K562 (cell line): ENCODE results near the gene BAG5. TPM values are rescaled to one million over a fixed set of nuclear protein-coding genes. Genes with fewer than 3 reads are reported as not detected.

ENCODE experiments used
- ATAC-seq: fragments of 200-7000 bp; cut with Tn5 transposase; 3 replicates; pipeline ENCODE4 v1.9.1; 2020; ENCODE audit warnings: moderate library complexity
- BruUV-seq: library from RNA; stranded (reverse); fragments of 400-500 nt; replicated peaks from 2 replicates; lab custom pipeline; 2021; lab: Mats Ljungman, UMichigan
- CTCF ChIA-PET: fragments of 300-600 bp; formaldehyde crosslinking; extraction: SDS; loops from one replicate; lab custom pipeline; 2021; ENCODE audit warnings: low intra/inter-chr PET ratio; lab: Yijun Ruan, JAX
- POLR2A ChIA-PET: fragments of 300-600, 350-650 bp; sonication (Branson Sonifier 250); formaldehyde crosslinking; extraction: SDS; loops from one replicate; lab custom pipeline; 2021; ENCODE audit warnings: antibody characterized with exemption, inconsistent platforms; lab: Yijun Ruan, JAX
- DNase-seq, 4 experiments: peaks; one replicate each; pipeline versions ENCODE4 v3.0.0 to v3.0.0-alpha.2; 2011 to 2018; ENCODE audit warnings: low spot score in 3 of 4, mixed read lengths in 3 of 4; ENCODE audit errors: extremely low read depth in 1 of 4
- FAIRE-seq: peaks from 2 replicates; lab custom pipeline; 2011; peaks lifted over from hg19 to GRCh38; lab: Jason Lieb, UNC
- H2AFZ ChIP-seq: 2 replicates; pipeline ENCODE4 v1.6.0; 2011; ENCODE audit warnings: low read depth, low read length, control low read depth, inconsistent platforms
- H3K27ac ChIP-seq: fragments of 200-600 bp; 3 replicates; pipeline ENCODE4 v1.8.0; 2011; ENCODE audit warnings: low read depth, mild to moderate bottlenecking, control low read depth, inconsistent platforms, low read length, moderate library complexity, mixed read lengths; ENCODE audit errors: extremely low read depth
- H3K27me3 ChIP-seq, 2 experiments: fragments of 300-600 bp in 1 of 2; 2 replicates in 1 of 2; 3 replicates in 1 of 2; pipeline versions ENCODE4 v1.6.0 to v1.8.0; 2011; ENCODE audit warnings: inconsistent platforms in 2 of 2, low read length in 2 of 2, mild to moderate bottlenecking in 1 of 2, mixed read lengths in 1 of 2, moderate library complexity in 1 of 2; ENCODE audit not compliant: control insufficient read depth in 2 of 2, insufficient read depth in 2 of 2
- H3K36me3 ChIP-seq: fragments of 300-600 bp; 3 replicates; pipeline ENCODE4 v1.8.0; 2011; ENCODE audit warnings: mild to moderate bottlenecking, low read length, inconsistent platforms; ENCODE audit not compliant: control insufficient read depth, insufficient read depth
- H3K4me1 ChIP-seq, 2 experiments: fragments of 200-600 bp in 1 of 2; replicated peaks in 1 of 2; 2 replicates in 1 of 2; 3 replicates in 1 of 2; pipeline versions ENCODE4 v1.5.1 to v1.8.0; 2011; ENCODE audit warnings: inconsistent platforms in 2 of 2, low read length in 2 of 2, mild to moderate bottlenecking in 1 of 2, mixed read lengths in 1 of 2, moderate library complexity in 1 of 2; ENCODE audit not compliant: control insufficient read depth in 2 of 2, insufficient read depth in 2 of 2
- H3K4me2 ChIP-seq: 2 replicates; pipeline ENCODE4 v1.6.1; 2011; ENCODE audit warnings: low read length, control low read depth, inconsistent platforms, mixed read lengths; ENCODE audit not compliant: insufficient read depth
- H3K4me3 ChIP-seq: fragments of 200-600 bp; sonication (generic), shearing (Covaris generic); 2 replicates; pipeline ENCODE4 v1.5.1; 2016; ENCODE audit warnings: control low read depth, inconsistent platforms
- H3K79me2 ChIP-seq: fragments of 200-600 bp; 3 replicates; pipeline ENCODE4 v1.8.0; 2011; ENCODE audit warnings: low read length, inconsistent platforms; ENCODE audit not compliant: control insufficient read depth, insufficient read depth
- H3K9ac ChIP-seq, 2 experiments: 2 replicates each; pipeline versions ENCODE4 v1.6.0 to v1.6.1; 2011; ENCODE audit warnings: low read depth in 2 of 2, low read length in 2 of 2, control low read depth in 1 of 2, inconsistent platforms in 1 of 2, mild to moderate bottlenecking in 1 of 2, mixed read lengths in 1 of 2; ENCODE audit not compliant: insufficient read depth in 1 of 2
- H3K9me1 ChIP-seq: one replicate; pipeline ENCODE4 v1.6.0; 2011; ENCODE audit warnings: inconsistent platforms, mild to moderate bottlenecking, low read length, moderate library complexity; ENCODE audit not compliant: control insufficient read depth, insufficient read depth
- H3K9me3 ChIP-seq: replicated peaks from 2 replicates; pipeline ENCODE4 v1.5.1; 2011; ENCODE audit warnings: low read depth, low read length, inconsistent platforms; ENCODE audit not compliant: control insufficient read depth, insufficient read depth
- H4K20me1 ChIP-seq: replicated peaks from 2 replicates; pipeline ENCODE4 v1.6.1; 2011; ENCODE audit warnings: low read length, inconsistent platforms, mixed read lengths; ENCODE audit not compliant: control insufficient read depth, insufficient read depth
- BCOR ChIP-seq: fragments of 450-650 bp; IDR thresholded peaks from 2 replicates; pipeline ENCODE4 v1.6.1; 2016
- RBM14 ChIP-seq: fragments of 200-400 bp; formaldehyde crosslinking; IDR thresholded peaks from 2 replicates; pipeline ENCODE4 v1.6.1; 2018; ENCODE audit warnings: low read depth, mild to moderate bottlenecking, low read length, moderate library complexity, borderline replicate concordance; ENCODE audit not compliant: insufficient read depth
- ZNF121 ChIP-seq: sonication (generic); formaldehyde crosslinking; conservative IDR thresholded peaks from 2 replicates; pipeline ENCODE4 v1.8.0; 2022; ENCODE audit warnings: missing genetic modification reagents
- ZNF263 ChIP-seq: sonication (generic); formaldehyde crosslinking; IDR thresholded peaks from 2 replicates; pipeline ENCODE4 v1.8.0; 2022; ENCODE audit warnings: mild to moderate bottlenecking, missing genetic modification reagents, borderline replicate concordance
- ZNF644 ChIP-seq: fragments of 200-800 bp; sonication (Bioruptor generic); IDR thresholded peaks from 2 replicates; pipeline ENCODE4 v1.6.1; 2016; ENCODE audit warnings: low read depth, missing genetic modification characterization, missing compliant biosample characterization
- WGBS: fragments of 100-300 bp; shearing (Covaris generic); methylation state at CpG from one replicate; pipeline ENCODE4 v1.1.6; 2016; ENCODE audit warnings: low coverage, mixed read lengths; ENCODE audit not compliant: insufficient coverage; ENCODE audit errors: missing lambda C conversion rate; 5-methylcytosine and 5-hydroxymethylcytosine counted together
- in situ Hi-C: fragments of 300-500 bp; cut with MboI; formaldehyde crosslinking; loops from 4 replicates; pipeline ENCODE4 v1.15.0; 2018; ENCODE audit warnings: inconsistent platforms, mixed read lengths
- intact Hi-C: fragments of 100-400 bp; cut with micrococcal nuclease; formaldehyde crosslinking; loops from 2 replicates; pipeline ENCODE4 v1.14.2; 2022
- polyA plus RNA-seq, 8 experiments: library from polyadenylated mRNA; depleted of rRNA in 4 of 8; stranded (reverse) in 5 of 8; unstranded in 3 of 8; fragments of >200 nt; fragmentation: Nextera tagmentation in 2 of 8; fragmentation: Illumina TruSeq in 1 of 8; extraction: Ambion mirVana in 2 of 8; extraction: Trizol in 1 of 8; gene quantifications; 2 replicates each; pipeline versions ENCODE4 v1.2.1 to v1.2.3, GENCODE V29; 2011 to 2014; ENCODE audit warnings: inconsistent platforms in 1 of 8, missing spikeins in 1 of 8
- total RNA-seq, 7 experiments: library from RNA; depleted of rRNA in 6 of 7; stranded (reverse); fragments of >200 nt in 6 of 7; fragmentation: Illumina TruSeq in 2 of 7; extraction: Trizol in 2 of 7; gene quantifications; 2 replicates each; pipeline versions ENCODE4 v1.2.1 to v1.2.3, GENCODE V29; 2011 to 2021; ENCODE audit warnings: low replicate concordance in 1 of 7
- TF ChIP-seq, protein P1 (sequence below), 3 experiments: IDR thresholded peaks in 2 of 3; conservative IDR thresholded peaks in 1 of 3; 2 replicates each; pipeline ENCODE4 v1.5.1; 2011 to 2012; ENCODE audit warnings: low read length in 3 of 3, mild to moderate bottlenecking in 3 of 3, control low read depth in 2 of 3, improper control_type of control experiment in 1 of 3, inconsistent platforms in 1 of 3, low read depth in 1 of 3, mixed read lengths in 1 of 3, moderate library complexity in 1 of 3; ENCODE audit not compliant: insufficient read depth in 2 of 3

The BAG5 gene
- total and polyA plus RNA-seq, 9 of the 15 experiments (the other 6 are each of a cell fraction or from before 2014, with no cell fraction given): 7.9 to 21.4 (median 13.2) TPM

DNA sequence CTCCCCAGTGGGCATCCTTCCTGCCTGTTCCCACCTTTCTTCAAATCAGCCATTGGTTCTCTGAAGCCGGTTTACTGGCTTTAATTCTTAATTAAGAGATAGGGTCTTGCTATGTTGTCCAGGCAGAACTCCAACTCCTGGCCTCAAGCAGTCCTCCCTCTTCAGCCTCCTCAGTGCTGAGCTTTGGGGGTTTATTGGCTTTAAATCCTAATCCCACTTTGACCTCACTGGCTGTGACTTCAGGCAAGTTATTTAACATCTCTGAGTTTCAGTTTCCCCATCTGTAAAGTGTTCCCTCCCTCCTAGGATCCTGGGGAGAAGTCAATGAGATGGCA lies 35.6 kb downstream of the BAG5 start:
- Histone ChIP-seq H3K27me3 (no peaks in the 10 kb centered on the region), H3K9me3 (no peaks in the 10 kb centered on the region)
- no TSS peak for BruUV-seq
- TF ChIP-seq ZNF121 (CRISPR knock-in tag) (peak; percentile 91), BCOR (peak; percentile 20; the same call in 1 of the 2 replicates), RBM14 (no peak), ZNF263 (CRISPR knock-in tag) (0 out of 2 replicates have a peak, but pooled peaks have one; percentile 27), ZNF644 (tag) (no peak)
- TF ChIP-seq, protein P1, sequence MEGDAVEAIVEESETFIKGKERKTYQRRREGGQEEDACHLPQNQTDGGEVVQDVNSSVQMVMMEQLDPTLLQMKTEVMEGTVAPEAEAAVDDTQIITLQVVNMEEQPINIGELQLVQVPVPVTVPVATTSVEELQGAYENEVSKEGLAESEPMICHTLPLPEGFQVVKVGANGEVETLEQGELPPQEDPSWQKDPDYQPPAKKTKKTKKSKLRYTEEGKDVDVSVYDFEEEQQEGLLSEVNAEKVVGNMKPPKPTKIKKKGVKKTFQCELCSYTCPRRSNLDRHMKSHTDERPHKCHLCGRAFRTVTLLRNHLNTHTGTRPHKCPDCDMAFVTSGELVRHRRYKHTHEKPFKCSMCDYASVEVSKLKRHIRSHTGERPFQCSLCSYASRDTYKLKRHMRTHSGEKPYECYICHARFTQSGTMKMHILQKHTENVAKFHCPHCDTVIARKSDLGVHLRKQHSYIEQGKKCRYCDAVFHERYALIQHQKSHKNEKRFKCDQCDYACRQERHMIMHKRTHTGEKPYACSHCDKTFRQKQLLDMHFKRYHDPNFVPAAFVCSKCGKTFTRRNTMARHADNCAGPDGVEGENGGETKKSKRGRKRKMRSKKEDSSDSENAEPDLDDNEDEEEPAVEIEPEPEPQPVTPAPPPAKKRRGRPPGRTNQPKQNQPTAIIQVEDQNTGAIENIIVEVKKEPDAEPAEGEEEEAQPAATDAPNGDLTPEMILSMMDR (IDR thresholded peaks at IDR 0.05 in 2 of 3, conservative IDR thresholded peaks at IDR 0.05 in 1 of 3; ENCODE audit: insufficient read depth in 2 of 3, low read depth in 1 of 3, low read length in 3 of 3): no peak
- TF ChIP-seq, all 486 proteins: peak for 3
- Histone ChIP-seq H3K4me2 (no peak overlapping the region), H3K79me2 (peaks cover 38% of the 10 kb centered on the region), H3K36me3 (peaks cover 17% of the 10 kb centered on the region; the same call in 2 of the 3 replicates), H2AFZ (no peak overlapping the region), H3K9ac (peak overlapping the region in 1 of 2 experiments; percentile 93; a peak in 1 of 4 replicates), H3K27ac (no peak overlapping the region), H3K4me3 (no peak overlapping the region), H4K20me1 (no peaks in the 10 kb centered on the region; the same call in 1 of the 2 replicates), H3K9me1 (peaks cover 6% of the 10 kb centered on the region), H3K4me1 (peaks cover 21 to 86% of the 10 kb centered on the region in 2 experiments; a peak in 4 of 5 replicates)
- no peak for DNase-seq
- POLR2A ChIA-PET: interaction anchor here (0.7 to 0.9 kb wide), 2 partner anchors 10 to 428 kb away, joined by 3 to 4 read pairs; no protein-coding TSS in a partner anchor
- in situ Hi-C loops (no loop called here), intact Hi-C loops (loop anchor here (10.0 kb wide), 1 partner anchor 132 kb away; no protein-coding TSS in a partner anchor)
- ATAC-seq: no peak
- 80% methylated on average over 1 of the region's 1 CpG for WGBS
- CTCF ChIA-PET: no interaction called here
- no peak for FAIRE-seq
